ENCODE results near the gene GSG1L.

GSG1L gene

GRCh38 chr16:28064706-28065249 is 1.3 kb upstream of the GSG1L start:
- DNase-seq (ENCODE audit: low read depth), result no peak
- TF ChIP-seq, protein P1, sequence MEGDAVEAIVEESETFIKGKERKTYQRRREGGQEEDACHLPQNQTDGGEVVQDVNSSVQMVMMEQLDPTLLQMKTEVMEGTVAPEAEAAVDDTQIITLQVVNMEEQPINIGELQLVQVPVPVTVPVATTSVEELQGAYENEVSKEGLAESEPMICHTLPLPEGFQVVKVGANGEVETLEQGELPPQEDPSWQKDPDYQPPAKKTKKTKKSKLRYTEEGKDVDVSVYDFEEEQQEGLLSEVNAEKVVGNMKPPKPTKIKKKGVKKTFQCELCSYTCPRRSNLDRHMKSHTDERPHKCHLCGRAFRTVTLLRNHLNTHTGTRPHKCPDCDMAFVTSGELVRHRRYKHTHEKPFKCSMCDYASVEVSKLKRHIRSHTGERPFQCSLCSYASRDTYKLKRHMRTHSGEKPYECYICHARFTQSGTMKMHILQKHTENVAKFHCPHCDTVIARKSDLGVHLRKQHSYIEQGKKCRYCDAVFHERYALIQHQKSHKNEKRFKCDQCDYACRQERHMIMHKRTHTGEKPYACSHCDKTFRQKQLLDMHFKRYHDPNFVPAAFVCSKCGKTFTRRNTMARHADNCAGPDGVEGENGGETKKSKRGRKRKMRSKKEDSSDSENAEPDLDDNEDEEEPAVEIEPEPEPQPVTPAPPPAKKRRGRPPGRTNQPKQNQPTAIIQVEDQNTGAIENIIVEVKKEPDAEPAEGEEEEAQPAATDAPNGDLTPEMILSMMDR (IDR thresholded peaks at IDR 0.05; ENCODE audit: insufficient read depth, low read depth, low read length, missing control alignments), result no peak

DNA sequence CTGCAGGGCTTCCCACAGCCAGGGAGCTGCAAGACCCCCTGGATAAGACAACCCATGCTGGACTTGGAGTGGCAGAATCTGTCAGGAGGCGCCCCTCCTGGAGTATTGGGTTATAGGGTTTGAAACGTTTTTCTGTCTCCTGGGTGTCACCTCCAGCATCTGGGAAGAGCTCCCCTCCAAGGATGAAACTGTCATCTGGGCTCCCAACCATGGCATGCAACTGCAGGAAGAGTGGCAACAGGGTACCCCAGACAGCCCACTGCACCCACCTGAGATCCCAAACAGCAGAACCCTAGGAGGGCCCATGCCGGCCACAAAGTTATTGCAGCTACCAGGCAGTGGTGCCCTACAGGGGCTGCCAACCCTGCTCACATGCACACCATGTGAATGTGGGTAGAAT is 636 bp upstream of the GSG1L start:
- no peak overlapping the region for H3K4me3 ChIP-seq (ENCODE audit: low read depth, low read length)
- TF ChIP-seq, protein P1 (IDR thresholded peaks at IDR 0.05; ENCODE audit: insufficient read depth, low read depth, low read length, missing control alignments), result no peak
- no peak for DNase-seq (ENCODE audit: low read depth)

More at GRCh38 chr16:28064706-28065249, 1.3 kb upstream of the GSG1L start:
- H3K4me3 ChIP-seq (ENCODE audit: low read depth, low read length), result no peak overlapping the region

- no peak for DNase-seq (ENCODE audit: low read depth)
- no peak overlapping the region for H3K4me3 ChIP-seq (ENCODE audit: low read depth, low read length)
- TF ChIP-seq, protein P1 (IDR thresholded peaks at IDR 0.05; ENCODE audit: insufficient read depth, low read depth, low read length, missing control alignments), result no peak
Measured at GRCh38 chr16:28062847-28063521, 530 bp downstream of the GSG1L start.

DNA sequence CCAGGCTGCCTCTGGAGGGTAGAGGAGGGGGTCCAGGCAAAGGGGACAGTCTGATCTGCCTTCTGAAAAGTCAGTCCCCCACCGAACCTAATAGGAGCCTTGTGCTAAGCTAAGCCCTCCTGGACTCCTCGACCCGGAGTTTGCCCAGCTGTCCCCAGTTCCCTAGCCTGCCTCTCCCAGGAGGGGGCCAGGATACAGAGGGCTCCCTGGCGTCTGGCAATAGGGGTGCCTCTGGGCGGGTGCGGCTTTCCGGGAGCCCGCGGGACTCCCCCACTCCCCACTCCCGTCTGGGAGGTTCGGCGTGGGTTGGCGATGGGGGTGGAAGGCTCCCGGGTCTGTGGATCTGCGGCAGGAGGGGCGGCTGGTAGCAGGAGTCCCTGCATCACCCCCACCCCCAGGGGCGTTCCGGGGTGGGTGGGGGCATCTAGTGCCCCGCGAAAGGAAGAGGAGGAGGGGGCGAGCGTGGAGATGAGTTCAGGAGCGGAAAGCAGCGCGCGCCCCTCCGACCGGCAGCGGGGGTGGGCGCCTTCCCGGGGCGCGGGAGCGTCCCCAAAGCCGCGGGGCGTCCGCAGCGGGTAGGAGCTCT is 1.2 kb downstream of the GSG1L start:
- H3K4me3 ChIP-seq (ENCODE audit: low read depth, low read length), result no peak overlapping the region
- no peak for DNase-seq (ENCODE audit: low read depth)
- TF ChIP-seq, protein P1 (IDR thresholded peaks at IDR 0.05; ENCODE audit: insufficient read depth, low read depth, low read length, missing control alignments), result no peak

- TF ChIP-seq, protein P1 (IDR thresholded peaks at IDR 0.05; ENCODE audit: insufficient read depth, low read depth, low read length, missing control alignments), result no peak
- H3K4me3 ChIP-seq (ENCODE audit: low read depth, low read length), result no peak overlapping the region
- no peak for DNase-seq (ENCODE audit: low read depth)
Measured at GRCh38 chr16:28061352-28062101, 2.0 kb downstream of the GSG1L start.

- no peak overlapping the region for H3K4me3 ChIP-seq (ENCODE audit: low read depth, low read length)
- DNase-seq (ENCODE audit: low read depth), result no peak
- TF ChIP-seq, protein P1 (IDR thresholded peaks at IDR 0.05; ENCODE audit: insufficient read depth, low read depth, low read length, missing control alignments), result no peak
Measured at GRCh38 chr16:28059841-28060575, 3.5 kb downstream of the GSG1L start.

Measured in GM12865 (cell line).